ENCODE data around the gene BCLAF1. TPM values are rescaled to one million over a fixed set of nuclear protein-coding genes. Genes with fewer than 3 reads are reported as not detected.
A peak's percentile ranks its signal among the peaks of the same experiment; 100 is the strongest.

The BCLAF1 gene
- polyA plus RNA-seq, 1 experiment, result 39.1 TPM

DNA sequence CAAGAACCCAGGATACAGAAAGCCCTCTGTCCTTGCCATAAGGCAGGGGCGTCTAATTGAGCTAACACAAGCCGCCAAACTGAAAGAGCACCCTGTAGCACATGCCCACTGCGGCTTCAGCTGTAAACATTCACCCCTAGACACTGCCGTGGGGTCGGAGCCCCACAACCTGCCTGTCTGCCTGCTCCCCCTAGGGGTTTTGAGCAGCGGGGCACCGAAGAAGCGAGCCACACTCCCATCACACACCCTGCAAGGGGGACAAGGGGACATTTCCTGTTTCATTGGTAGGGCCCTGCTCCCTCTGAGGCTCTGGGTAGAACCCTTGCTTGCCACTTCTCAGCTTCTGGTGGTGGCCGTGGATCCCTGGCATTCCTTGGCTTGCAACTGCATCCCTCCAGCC is 45.2 kb upstream of the BCLAF1 start:
- Histone ChIP-seq H3K4me3 (ENCODE audit: low read depth, low read length) (no peak overlapping the region), H3K36me3 (ENCODE audit: control insufficient read depth, insufficient read depth, low read length) (no peaks in the 10 kb centered on the region), H3K27me3 (ENCODE audit: control insufficient read depth, insufficient read depth, low read length) (no peaks in the 10 kb centered on the region; the same call in 1 of the 2 replicates)
- DNase-seq (ENCODE audit: low read depth), result no peak
- ChIA-PET CTCF (no interaction called here), POLR2A (no interaction called here)
- TF ChIP-seq, protein P1, sequence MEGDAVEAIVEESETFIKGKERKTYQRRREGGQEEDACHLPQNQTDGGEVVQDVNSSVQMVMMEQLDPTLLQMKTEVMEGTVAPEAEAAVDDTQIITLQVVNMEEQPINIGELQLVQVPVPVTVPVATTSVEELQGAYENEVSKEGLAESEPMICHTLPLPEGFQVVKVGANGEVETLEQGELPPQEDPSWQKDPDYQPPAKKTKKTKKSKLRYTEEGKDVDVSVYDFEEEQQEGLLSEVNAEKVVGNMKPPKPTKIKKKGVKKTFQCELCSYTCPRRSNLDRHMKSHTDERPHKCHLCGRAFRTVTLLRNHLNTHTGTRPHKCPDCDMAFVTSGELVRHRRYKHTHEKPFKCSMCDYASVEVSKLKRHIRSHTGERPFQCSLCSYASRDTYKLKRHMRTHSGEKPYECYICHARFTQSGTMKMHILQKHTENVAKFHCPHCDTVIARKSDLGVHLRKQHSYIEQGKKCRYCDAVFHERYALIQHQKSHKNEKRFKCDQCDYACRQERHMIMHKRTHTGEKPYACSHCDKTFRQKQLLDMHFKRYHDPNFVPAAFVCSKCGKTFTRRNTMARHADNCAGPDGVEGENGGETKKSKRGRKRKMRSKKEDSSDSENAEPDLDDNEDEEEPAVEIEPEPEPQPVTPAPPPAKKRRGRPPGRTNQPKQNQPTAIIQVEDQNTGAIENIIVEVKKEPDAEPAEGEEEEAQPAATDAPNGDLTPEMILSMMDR (IDR thresholded peaks at IDR 0.05; ENCODE audit: insufficient read depth, low read depth, low read length), result 0 out of 2 replicates have a peak, but pooled peaks have one; percentile 12

DNA sequence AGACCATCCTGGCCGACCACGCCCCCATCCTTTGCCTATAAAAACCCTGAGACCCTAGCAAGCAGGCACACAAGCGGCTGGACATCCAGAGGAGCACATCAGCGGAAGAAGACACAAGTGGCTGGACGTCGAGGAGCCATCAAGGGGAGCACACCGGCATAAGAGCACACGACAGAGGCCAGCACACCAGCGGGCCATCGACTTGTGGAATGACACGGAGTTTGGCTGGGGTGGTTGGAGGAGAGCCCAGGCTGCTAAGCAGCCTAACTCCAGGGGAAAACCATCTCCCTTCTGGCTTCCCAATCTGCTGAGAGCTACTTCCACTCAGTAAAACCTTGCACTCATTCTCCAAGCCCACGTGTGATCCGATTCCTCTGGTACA is 44.8 kb upstream of the BCLAF1 start:
- TF ChIP-seq, protein P1 (IDR thresholded peaks at IDR 0.05; ENCODE audit: insufficient read depth, low read depth, low read length), result no peak
- H3K4me3 ChIP-seq (ENCODE audit: low read depth, low read length), result no peak overlapping the region
- H3K36me3 ChIP-seq (ENCODE audit: control insufficient read depth, insufficient read depth, low read length), result no peaks in the 10 kb centered on the region
- ChIA-PET POLR2A (no interaction called here), CTCF (no interaction called here)
- no peak for DNase-seq (ENCODE audit: low read depth)
- no peaks in the 10 kb centered on the region; the same call in 1 of the 2 replicates for H3K27me3 ChIP-seq (ENCODE audit: control insufficient read depth, insufficient read depth, low read length)

DNA sequence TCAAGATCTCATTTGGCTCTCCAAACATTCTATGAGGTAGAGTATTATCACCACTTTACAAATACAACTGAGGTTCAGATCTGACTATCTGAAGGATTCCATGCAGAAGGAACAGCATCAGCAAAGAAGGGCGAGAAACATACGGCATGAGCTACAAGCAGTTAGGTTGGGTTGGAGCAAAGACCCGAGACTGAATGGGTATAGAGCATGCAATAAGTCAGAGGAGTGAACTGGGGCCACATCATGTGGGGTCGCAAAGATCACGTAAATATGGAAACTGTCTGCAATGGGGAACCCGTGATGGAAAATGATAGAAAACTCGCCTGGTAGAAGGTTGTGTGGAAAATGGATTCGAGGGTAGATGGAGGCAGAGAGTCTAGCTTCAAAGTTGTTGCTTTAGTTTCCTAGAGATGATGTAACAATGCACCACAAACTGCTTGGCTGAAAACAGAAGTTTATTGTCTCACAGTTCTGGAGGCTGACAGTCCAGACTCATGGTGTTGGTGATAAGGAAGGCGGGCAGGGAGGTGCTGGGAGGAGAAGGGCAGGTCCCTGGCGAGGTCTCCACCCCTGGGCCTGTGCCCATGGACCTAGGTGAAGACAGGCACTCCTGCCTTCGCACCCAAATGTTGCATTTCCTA is 44.3 kb upstream of the BCLAF1 start:
- no peaks in the 10 kb centered on the region for H3K36me3 ChIP-seq (ENCODE audit: control insufficient read depth, insufficient read depth, low read length)
- ChIA-PET CTCF (interaction anchor here (1.3 kb wide), 1 partner anchor 213 kb away, joined by 4 read pairs; no protein-coding TSS in a partner anchor), POLR2A (no interaction called here)
- DNase-seq (ENCODE audit: low read depth), result no peak
- no peaks in the 10 kb centered on the region; the same call in 1 of the 2 replicates for H3K27me3 ChIP-seq (ENCODE audit: control insufficient read depth, insufficient read depth, low read length)
- TF ChIP-seq, protein P1 (IDR thresholded peaks at IDR 0.05; ENCODE audit: insufficient read depth, low read depth, low read length), result no peak
- H3K4me3 ChIP-seq (ENCODE audit: low read depth, low read length), result no peak overlapping the region

DNA sequence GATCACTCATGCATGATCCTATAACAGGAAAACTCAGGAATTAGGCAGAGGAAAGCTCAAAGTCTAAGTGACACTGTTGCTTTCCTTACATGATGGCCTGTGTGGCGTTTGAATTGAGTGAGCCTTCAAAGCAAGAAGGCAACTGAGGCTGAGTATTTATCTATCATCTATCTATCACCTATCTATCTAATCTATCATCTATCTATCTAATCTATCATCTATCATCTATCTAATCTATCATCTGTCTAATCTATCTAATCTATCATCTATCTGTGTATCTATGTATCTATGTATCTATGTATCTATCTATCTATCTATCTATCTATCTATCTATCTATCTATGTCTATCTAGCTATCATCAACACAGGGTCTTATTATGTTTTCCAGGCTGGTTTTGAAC is 41.8 kb upstream of the BCLAF1 start:
- no peaks in the 10 kb centered on the region; the same call in 1 of the 2 replicates for H3K27me3 ChIP-seq (ENCODE audit: control insufficient read depth, insufficient read depth, low read length)
- no peak overlapping the region for H3K4me3 ChIP-seq (ENCODE audit: low read depth, low read length)
- no peaks in the 10 kb centered on the region for H3K36me3 ChIP-seq (ENCODE audit: control insufficient read depth, insufficient read depth, low read length)
- TF ChIP-seq, protein P1 (IDR thresholded peaks at IDR 0.05; ENCODE audit: insufficient read depth, low read depth, low read length), result no peak
- POLR2A ChIA-PET, result no interaction called here
- CTCF ChIA-PET, result interaction anchor here (1.4 kb wide), 1 partner anchor 14 kb away, joined by 4 read pairs; no protein-coding TSS in a partner anchor
- no peak for DNase-seq (ENCODE audit: low read depth)

DNA sequence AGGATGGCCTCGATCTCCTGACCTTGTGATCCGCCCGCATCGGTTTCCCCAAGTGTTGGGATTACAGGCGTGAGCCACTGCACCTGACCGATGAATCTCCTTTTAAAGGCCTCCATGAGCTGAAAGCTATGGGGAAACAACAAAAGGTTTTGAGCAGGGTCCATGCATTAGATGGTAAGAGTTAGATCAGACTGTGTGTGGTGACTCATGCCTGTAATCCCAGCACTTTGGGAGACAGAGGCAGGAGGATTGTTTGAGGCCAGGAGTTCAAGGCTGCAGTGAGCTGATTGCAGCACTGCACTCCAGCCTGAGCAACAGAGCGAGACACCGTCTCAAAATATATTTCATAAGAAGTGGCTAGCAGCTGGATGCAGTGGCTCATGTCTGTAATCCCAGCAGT is 41.0 kb upstream of the BCLAF1 start:
- CTCF ChIA-PET, result interaction anchor here (1.4 kb wide), 1 partner anchor 13 kb away, joined by 4 read pairs; no protein-coding TSS in a partner anchor
- POLR2A ChIA-PET, result no interaction called here
- no peaks in the 10 kb centered on the region for H3K36me3 ChIP-seq (ENCODE audit: control insufficient read depth, insufficient read depth, low read length)
- no peaks in the 10 kb centered on the region; the same call in 1 of the 2 replicates for H3K27me3 ChIP-seq (ENCODE audit: control insufficient read depth, insufficient read depth, low read length)
- no peak for DNase-seq (ENCODE audit: low read depth)
- TF ChIP-seq, protein P1 (IDR thresholded peaks at IDR 0.05; ENCODE audit: insufficient read depth, low read depth, low read length), result no peak
- no peak overlapping the region for H3K4me3 ChIP-seq (ENCODE audit: low read depth, low read length)
